ENCODE data around the gene GBP2.
"Not testable (repeated sequence)": the region's sequence is repeated elsewhere in the genome, so short reads cannot be mapped to it uniquely, and the experiment has no call there.

Gene GBP2
- long read RNA-seq, donor 1, result 0 reads
- long read RNA-seq, donor 2, result 0 reads
- long read RNA-seq, donor 3, result 0 reads
- long read RNA-seq, donor 4, result 0 reads
- long read RNA-seq, donor 5, partial matches to known transcripts, result 0 of 1 reads
- long read RNA-seq, donor 5, other reads (novel, unspliced or antisense), result 0 of 1 reads
- long read RNA-seq, donor 6, result 0 reads
- long read RNA-seq, donor 7, result 0 reads
- long read RNA-seq, donor 8, result 0 reads

GRCh38 chr1:89125913-89126580, at the start of gene GBP2:
GBP2 (minus strand) TSS chr1:89126114; CDS start chr1:89121966, 4,148 bp downstream.
- no peak for DNase-seq

GRCh38 chr1:89174491-89174890, 48.6 kb upstream of the GBP2 start:
- no peak for DNase-seq

GRCh38 chr1:89172468-89173143, 46.7 kb upstream of the GBP2 start:
- no peak for DNase-seq

- DNase-seq, result no peak
These were observed 45.1 kb upstream of the GBP2 start for GRCh38 chr1:89171067-89171438.

GRCh38 chr1:89170170-89171066, 44.5 kb upstream of the GBP2 start:
- no peak for DNase-seq

- no peak for DNase-seq
These were observed 43.3 kb upstream of the GBP2 start for GRCh38 chr1:89169166-89169565.

- no peak for DNase-seq
These were observed 41.8 kb upstream of the GBP2 start for GRCh38 chr1:89167590-89168230.

- DNase-seq, result no peak
These were observed 40.8 kb upstream of the GBP2 start for GRCh38 chr1:89166705-89167104.

- no peak for DNase-seq
These were observed 39.9 kb upstream of the GBP2 start for GRCh38 chr1:89165811-89166210.

GRCh38 chr1:89151047-89151446, 25.1 kb upstream of the GBP2 start:
- DNase-seq, result no peak

GRCh38 chr1:89149976-89150375, 24.1 kb upstream of the GBP2 start:
- no peak for DNase-seq

GRCh38 chr1:89149229-89149628, 23.3 kb upstream of the GBP2 start:
- DNase-seq, result no peak

- DNase-seq, result no peak
These were observed 22.1 kb upstream of the GBP2 start for GRCh38 chr1:89147678-89148658.

GRCh38 chr1:89146721-89147120, 20.8 kb upstream of the GBP2 start:
- DNase-seq, result no peak

- DNase-seq, result no peak
These were observed 17.6 kb upstream of the GBP2 start for GRCh38 chr1:89143484-89143883.

GRCh38 chr1:89142160-89142559, 16.2 kb upstream of the GBP2 start:
- DNase-seq, result no peak

- no peak for DNase-seq
These were observed 7.8 kb upstream of the GBP2 start for GRCh38 chr1:89133747-89134146.

- no peak for DNase-seq
These were observed 4.8 kb upstream of the GBP2 start for GRCh38 chr1:89130716-89131115.

- DNase-seq, result no peak
These were observed 4.0 kb upstream of the GBP2 start for GRCh38 chr1:89129911-89130310.

GRCh38 chr1:89128003-89128458, 2.1 kb upstream of the GBP2 start:
- not testable (repeated sequence) for DNase-seq

Measured in right kidney (tissue), 9 donors.